ENCODE data around the gene MIER2.
"Not testable (repeated sequence)": the region's sequence is repeated elsewhere in the genome, so short reads cannot be mapped to it uniquely, and the experiment has no call there.

Gene MIER2

GRCh38 chr19:344625-345319 is at the start of gene MIER2:
Gene MIER2, minus strand, starts transcription at chr19:344796. Its CDS starts 14 bp downstream, at chr19:344782.
- peak in 1 of 2 experiments; percentile 56 for DNase-seq

- not testable (repeated sequence) for DNase-seq
Measured at GRCh38 chr19:393560-393959, 49.0 kb upstream of the MIER2 start.

- no peak for DNase-seq
Measured at GRCh38 chr19:392375-392970, 47.9 kb upstream of the MIER2 start.

- no peak for DNase-seq
Measured at GRCh38 chr19:391726-392374, 47.3 kb upstream of the MIER2 start.

GRCh38 chr19:391207-391557 is 46.6 kb upstream of the MIER2 start:
- no peak for DNase-seq

- DNase-seq: no peak
Measured at GRCh38 chr19:390386-391206, 46.0 kb upstream of the MIER2 start.

- no peak for DNase-seq
Measured at GRCh38 chr19:389935-390289, 45.3 kb upstream of the MIER2 start.

GRCh38 chr19:389255-389934 is 44.8 kb upstream of the MIER2 start:
- no peak for DNase-seq

GRCh38 chr19:388691-389090 is 44.1 kb upstream of the MIER2 start:
- no peak for DNase-seq

GRCh38 chr19:387777-388176 is 43.2 kb upstream of the MIER2 start:
- DNase-seq: no peak

GRCh38 chr19:386632-387301 is 42.2 kb upstream of the MIER2 start:
- not testable (repeated sequence) for DNase-seq

GRCh38 chr19:386189-386588 is 41.6 kb upstream of the MIER2 start:
- DNase-seq: not testable (repeated sequence)

GRCh38 chr19:384799-385169 is 40.2 kb upstream of the MIER2 start:
- no peak for DNase-seq

GRCh38 chr19:383922-384798 is 39.6 kb upstream of the MIER2 start:
- no peak for DNase-seq

- no peak for DNase-seq
Measured at GRCh38 chr19:383040-383439, 38.4 kb upstream of the MIER2 start.

- DNase-seq: not testable (repeated sequence)
Measured at GRCh38 chr19:382578-382977, 38.0 kb upstream of the MIER2 start.

- not testable (repeated sequence) for DNase-seq
Measured at GRCh38 chr19:381901-382300, 37.3 kb upstream of the MIER2 start.

GRCh38 chr19:380618-381219 is 36.1 kb upstream of the MIER2 start:
- DNase-seq: not testable (repeated sequence)

GRCh38 chr19:379796-380195 is 35.2 kb upstream of the MIER2 start:
- DNase-seq: no peak

GRCh38 chr19:378706-379105 is 34.1 kb upstream of the MIER2 start:
- no peak for DNase-seq

Data from cerebellar nuclear complex (tissue), 1 donor.